ENCODE results near the gene CSRNP3.

DNA sequence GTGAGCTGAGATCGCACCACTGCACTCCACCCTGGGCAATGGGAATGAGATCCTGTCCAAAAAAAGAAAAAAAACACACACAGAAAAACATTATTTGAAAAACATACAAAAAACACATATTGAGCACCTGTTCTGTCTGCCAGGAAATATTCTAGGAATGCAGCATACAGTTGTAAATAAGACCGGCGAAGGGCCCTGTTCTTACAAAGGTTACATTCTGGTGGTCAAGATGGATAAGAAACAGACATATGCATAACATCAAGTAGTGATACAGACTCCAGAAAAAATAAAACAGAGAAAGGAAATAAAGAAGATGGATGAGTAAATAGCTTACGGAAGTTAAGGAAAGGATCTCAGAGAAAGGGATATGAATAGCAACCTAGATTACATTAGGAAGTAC lies 164.8 kb downstream of the CSRNP3 start:
- no peak for TF ChIP-seq EZH2 (IDR thresholded peaks at IDR 0.05; ENCODE audit: borderline replicate concordance, low read depth, low read length, poor library complexity, severe bottlenecking)
- TF ChIP-seq CTCF (conservative IDR thresholded peaks at IDR 0.05; ENCODE audit: low read depth, low read length): no peak
